ENCODE data around the gene ABCG2.

Gene ABCG2

DNA sequence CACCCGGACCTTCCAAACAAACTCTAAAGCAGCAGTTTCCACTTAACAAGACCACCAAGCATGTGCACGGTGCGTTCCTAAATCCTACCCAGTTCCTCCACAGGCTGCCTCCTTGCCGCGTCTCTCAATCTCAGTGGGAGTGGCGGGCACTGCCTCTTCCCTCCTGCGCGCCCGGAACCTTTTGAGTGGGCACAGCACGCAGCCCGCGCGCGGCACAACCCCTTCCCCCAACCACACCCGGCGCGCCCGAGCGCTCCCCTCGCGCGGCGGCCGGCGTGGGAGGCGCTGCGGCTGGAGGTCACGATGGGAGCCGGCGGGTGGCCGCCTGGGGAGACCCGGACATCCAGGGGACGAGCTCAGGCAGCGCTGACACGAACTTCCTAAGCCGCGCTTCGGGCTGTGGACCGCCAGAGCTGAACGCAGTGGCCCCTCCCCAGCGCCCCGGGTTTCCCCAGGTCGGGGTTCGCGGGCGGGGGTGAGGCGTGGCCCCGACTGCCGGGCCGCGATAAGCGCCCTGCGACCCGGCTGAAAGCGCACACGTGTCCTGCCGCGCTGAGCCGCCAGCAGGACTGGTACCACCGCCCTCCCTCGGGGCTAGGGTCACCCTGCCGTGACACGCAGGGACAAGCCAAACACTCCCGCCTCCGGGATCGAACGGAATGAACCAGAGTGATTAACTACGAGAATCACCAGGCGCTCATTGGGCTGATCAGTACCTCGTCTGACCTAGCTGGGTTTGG is at the start of gene ABCG2:
Gene ABCG2 (minus strand): TSS at position 151 of the 740 bp plus-strand sequence. CDS start 18,644 bp downstream, outside the sequence.
- peak; percentile 9 for DNase-seq

DNA sequence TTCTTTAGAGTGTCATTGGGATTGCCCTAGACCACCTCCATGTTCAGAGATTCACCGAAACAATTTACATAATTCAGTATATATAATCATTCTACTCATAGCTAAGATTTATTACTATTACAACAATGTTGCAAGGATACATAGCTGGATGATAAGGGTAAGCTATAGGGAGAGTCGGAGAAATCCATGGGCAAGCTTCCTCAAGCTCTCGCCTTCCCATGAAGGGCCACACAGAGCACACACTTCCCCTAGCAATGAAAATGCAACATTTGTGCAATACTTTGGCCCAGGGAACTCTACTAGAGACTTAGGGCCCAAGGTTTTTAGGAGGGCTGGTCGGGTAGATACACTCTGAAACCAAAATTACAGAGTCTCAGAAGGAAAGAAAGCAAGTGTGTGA is 49.7 kb upstream of the ABCG2 start:
- no peak for DNase-seq

DNA sequence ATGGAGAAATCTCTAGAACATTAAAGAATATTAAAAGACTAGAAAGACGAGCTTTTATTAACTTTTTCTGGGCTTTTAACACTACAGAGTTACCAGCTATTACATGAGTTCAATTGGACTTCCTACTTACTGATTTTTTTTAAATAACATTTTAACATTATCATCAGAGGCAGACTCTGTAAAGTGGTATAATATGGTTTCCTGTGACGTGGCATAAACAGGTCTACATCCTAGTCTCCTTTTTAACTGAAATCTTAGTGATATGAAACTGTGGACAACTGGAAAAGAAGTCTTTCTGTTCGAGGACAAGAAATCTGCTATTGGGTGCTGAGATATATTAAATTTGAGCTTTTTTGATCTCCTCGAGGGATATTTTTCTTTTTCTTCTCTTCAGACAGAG is 48.7 kb upstream of the ABCG2 start:
- no peak for DNase-seq

DNA sequence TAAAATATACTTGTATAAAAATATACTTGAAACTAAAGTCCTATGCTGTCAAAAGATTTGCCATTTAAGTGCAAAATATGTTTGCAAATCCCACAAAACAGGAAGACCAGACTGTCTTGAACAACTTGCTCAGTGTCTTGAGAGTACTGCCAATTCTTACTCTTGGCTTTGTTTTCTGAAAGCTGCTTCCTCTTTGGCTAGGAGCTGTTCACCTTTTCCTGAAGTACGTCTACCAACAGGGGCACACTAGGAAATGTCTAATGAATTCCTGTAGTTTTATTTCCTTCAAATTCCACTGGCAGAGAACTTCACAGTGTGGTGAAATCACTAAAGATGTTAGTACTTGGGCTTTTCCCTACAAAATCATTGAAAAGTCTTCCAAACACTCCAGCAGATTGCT is 46.4 kb upstream of the ABCG2 start:
- no peak for DNase-seq

DNA sequence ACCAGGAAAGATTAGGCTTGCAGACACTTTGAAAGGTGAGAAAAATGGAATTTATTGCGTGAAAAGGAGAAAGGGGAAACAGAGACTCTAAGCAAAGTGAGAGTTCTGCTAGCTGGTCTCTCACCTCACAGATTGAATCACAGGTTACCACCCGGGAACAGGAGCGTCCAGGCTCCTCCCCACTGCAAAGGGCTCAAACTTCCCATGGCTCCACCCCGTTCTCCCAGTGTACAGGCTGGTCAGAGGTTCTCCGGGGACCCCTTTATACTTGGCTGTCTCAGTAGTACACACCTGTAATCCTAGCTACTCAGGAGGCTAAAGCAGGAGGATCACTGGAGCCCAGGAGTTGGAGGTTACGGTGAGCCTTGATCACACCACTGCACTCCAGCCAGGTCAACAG is 44.0 kb upstream of the ABCG2 start:
- DNase-seq = no peak

DNA sequence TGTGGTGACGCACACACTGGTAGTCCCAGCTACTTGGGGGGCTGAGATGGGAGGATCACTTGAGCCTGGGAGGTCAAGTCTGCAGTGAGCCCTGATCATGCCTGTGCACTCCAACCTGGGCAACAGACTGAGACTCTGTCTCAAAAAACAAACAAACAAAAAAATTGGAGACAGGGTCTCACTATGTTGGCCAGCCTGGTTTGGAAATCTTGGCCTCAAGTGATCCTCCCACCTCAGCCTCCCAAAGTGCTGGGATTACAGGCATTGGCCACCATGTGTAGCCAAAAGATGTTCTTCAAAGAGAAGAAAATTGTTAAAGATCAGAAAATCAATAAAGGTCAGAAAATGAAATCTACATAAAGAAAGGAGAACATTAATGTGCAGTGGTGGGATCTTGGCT is 41.7 kb upstream of the ABCG2 start:
- no peak for DNase-seq

DNA sequence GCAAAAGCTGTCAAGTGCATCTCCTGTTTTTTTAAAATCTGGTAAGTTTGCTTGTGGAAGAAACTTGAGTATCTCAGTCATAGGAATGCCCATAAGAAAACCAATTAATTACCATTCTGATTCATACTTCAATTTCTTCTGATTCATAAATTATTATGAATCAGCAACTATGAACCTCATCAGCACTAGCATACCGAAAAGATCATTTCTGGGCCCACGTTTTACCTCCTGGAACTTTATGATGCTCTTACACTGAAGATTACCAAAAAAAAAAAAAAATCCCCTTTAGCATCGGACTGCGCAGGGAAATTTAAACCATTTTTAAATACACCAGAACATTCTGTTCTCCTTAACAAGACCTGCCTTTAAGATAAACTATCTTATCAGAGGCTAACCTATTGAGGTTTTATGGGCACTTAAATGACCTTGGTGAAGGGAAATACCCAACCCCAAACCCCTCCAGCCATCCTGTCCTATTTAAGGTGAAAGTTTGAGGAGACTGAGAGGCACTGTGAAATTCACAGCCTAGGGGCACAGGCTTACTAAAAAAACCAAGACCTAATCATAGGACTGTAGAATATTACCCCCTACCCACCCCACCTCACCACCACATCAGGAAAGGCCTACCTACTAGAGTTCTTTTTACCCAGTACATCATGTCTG is 38.2 kb upstream of the ABCG2 start:
- no peak for DNase-seq

DNA sequence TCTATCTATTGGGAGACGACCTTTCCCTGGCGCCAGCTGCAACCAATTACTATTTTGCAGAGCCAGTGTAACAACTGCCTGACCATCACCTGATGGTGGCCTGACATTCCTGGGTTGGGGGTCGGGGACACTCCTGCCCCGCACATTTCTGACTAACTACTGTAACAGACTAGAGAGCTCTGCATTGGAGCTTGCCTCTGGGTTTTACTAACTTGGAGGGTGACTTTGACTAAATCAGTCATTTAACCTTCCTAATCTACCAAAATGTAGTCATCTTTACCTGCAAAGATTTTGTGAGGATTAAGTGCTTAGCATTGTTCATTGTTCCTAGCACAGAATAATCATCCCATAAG is 37.5 kb upstream of the ABCG2 start:
- DNase-seq = no peak

DNA sequence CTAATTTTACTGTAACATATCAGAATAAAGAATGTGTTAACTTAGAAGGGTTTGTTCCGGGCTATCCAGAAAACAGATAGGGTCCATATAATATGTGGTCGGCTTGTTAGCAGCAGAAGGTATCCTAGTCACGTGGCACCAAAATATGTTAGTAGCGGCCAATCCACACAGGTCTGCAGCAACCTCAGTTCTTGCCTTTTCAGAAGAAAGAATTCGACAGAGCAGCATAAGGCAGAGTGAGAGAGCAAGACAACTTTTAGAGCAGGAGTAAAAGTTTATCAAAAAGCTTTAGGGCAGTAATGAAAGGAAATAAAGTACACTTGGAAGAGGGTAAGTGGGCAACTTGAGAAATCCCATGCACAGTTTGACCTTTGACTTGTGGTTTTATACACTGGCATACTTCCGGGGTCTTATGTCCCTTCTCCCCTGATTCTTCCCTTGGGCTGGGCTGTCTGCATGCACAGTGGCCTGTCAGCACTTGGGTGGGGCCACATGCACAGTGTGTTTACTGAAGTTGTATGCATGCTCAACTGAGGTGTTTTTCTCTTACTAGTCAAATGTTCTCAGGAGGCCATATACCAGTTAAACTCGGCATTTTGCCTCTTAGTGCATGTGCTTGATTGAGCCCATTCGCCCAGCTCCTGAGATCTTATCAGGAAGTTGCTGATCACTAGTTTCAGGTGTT is 37.0 kb upstream of the ABCG2 start:
- no peak for DNase-seq

DNA sequence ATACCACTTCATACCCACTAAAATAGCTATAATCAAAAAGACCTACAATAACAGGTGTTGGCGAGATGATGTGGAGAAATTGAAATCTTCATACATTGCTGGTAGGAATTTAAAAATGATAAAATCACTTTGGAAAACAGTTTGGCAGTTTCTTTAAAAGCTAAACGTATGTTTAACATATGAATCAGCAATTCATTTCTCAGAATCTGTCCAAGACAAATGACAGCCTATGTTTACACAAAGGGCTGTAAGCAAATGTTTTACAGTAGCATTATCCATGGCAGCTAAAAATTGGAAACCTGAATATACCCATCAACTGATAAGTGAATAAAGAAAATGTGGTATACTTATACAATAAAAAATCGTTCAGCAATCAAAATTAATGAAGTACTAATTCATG is 33.0 kb upstream of the ABCG2 start:
- no peak for DNase-seq

DNA sequence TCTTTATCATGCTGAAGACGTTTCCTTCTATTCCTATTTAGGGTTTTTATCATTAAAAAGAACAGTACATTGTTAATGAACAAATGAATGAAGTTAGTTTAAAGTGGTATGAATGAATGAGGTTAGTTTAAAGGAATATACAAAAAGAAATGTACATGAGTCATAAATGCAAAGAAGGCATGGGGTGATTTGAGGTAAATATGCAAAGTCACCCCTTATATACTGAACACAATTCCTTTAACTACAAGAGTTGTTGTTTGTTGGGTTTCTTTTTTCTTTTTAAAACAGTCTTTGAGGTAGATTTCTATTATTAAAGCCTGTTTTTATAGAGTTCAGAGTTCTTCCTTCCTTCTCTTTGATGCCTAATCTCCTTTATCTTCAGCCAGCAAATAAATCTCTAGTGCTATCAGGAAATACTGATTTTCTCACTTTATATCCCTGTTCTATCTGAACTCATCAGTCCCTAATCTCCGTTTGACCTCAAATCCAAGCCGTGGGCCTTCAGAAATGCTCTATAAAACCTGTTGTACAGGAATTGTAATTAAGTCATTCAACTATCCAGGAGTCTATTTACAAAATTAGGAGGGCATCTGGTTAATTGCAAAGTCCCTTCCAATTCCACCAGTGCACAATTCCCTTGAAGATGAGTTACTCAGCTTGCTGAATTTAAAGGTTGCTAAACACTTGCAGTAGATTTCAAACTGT is 31.6 kb upstream of the ABCG2 start:
- DNase-seq = no peak

DNA sequence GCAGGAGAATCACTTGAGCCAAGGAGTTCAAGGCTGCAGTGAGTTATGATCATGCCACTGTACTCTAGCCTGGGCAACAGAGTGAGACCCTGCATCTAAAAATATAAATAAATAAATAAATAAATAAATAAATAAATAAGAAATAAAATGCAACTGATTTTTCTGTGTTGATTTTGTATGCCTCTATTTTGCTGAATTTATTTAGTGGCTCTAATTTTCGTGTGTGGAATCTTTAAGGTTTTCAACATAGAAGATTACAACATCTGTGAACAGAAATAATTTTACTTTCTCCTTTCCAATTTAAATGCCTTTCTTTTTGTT is 30.9 kb upstream of the ABCG2 start:
- no peak for DNase-seq

DNA sequence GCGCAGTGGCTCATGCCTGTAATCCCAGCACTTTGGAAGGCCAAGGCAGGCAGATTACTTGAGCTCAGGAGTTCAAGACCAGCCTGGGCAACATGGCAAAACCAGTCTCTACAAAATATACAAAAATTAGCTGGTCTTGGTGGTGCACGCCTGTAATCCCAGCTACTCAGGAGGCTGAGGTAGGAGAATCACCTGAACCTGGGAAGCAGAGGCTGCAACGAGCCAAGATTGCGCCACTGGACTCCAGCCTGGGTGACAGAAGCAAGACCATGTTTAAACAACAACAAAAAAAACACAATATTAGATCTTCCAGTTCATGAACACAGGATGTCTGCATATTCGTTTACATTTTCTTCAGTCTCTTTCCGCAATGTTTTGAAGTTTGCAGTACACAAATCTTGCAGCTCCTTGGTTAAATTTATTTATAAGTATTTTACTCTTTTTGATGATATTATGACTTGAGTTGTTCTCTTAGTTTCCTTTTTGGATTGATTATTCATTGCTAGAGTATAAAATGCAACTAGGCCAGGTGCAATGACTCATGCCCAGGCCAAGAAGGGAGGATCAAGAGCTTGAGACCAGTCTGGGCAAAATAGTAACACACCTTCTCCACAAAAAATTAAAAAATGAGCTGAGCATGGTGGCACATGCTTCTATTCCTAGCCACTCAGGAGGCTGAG is 30.4 kb upstream of the ABCG2 start:
- DNase-seq = no peak

DNA sequence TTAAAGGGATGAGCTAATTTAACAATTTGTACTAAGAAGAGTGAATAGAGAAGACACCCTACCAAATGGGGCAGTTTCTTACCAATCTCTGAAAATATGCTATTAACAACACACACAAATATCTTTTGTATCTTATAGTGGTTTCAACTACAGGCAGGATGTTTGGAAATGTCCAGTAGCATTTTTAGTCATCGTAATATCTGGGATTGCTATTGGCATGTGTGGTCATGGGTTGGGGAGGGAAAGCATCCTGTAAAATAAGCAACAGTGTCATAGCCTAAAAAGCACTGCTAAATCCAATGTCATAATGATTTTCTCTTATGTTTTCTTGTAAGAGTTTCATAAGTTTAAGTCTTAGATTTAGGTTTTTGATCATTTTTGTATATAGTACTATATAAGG is 29.3 kb upstream of the ABCG2 start:
- no peak for DNase-seq

DNA sequence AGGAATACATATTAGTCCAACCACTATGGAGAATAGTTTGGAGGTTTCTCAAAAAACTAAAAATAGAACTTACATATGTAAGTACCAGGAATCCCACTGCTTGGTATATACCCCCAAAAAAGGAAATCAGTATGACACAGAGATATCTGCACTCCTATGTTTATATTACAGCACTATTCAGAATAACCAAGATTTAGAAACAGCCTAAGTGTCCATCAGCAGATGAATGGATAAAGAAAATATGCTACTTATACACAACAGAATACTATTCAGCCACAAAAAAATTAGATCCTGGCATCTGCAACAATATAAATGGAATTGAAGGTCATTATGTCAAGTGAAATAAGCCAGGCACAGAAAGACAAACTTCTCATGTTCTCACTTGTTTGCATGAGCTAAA is 27.5 kb upstream of the ABCG2 start:
- no peak for DNase-seq

DNA sequence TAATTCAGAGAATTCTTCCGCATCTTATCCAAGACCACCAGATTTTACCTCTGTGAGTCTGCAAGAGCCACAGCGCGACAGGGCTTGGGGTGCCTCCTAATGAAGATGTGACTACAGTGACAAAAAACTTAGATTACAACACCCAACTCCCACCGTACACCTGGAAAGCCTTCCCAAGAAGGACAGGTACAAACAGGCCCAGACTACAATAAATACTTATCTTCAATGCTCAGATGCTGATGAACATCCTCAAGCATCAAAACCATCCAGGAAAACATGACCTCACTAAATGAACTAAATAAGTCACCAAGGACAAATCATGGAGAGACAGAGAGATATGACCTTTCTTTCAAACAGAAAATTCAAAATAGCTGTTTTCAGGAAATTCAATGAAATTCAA is 20.8 kb upstream of the ABCG2 start:
- DNase-seq = no peak

DNA sequence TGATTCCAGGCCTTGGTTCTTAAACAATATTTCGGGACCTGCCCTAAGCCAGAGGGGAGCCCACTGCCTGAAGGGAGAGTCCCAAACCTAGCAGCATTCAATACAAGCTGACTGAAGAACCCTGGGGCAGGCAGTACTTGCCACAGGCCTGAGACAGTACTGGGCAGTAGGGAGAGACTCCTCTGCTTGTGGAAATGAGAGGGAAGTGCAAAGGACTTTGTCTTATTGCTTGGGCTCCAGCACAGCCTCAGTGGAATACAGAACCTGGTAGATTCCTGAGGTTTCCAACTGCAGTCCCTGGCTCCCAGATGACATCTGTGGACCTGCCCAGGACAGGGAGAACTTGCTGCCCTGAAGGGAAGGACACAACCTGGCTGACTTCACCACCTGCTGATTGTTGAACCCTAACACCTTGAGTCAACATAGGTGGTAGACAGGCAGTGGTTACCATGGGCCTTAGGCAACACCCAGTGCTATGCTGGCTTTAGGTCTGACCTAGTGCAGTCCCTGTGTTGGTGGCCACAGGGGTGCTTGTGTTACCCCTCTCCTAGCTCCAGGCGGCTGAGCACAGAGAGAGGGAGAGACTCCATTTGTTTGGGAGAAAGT is 20.3 kb upstream of the ABCG2 start:
- no peak for DNase-seq

DNA sequence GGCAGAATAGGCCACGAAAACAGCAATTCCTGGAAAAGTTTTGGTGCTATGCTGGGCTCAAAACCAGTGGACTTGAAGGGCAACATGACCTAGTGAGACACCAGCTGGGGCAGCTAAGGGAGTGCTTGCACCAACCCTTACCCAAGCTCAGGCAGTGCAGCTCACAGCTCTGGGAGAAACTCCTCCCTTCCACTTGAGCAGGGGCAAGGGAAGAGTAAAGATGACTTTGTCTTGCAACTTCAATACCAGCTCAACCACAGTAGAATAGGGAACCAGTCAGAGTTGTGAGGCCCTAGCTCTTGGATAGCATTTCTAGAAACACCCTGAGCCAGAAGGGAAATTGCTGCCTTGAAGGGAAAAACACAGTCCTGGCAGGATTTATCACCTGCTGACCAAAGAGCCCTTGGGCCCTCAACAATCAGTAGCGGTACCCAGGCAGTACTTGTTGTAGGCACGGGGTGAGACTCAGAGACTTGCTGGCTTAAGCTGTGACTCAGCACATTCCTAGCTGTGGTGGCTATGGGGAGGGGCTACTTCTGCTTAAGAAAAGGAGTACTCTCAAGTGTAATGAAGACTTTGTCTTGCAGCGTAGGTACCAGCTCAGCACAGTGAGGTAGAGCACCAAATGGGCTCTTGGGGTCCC is 19.7 kb upstream of the ABCG2 start:
- DNase-seq = no peak

DNA sequence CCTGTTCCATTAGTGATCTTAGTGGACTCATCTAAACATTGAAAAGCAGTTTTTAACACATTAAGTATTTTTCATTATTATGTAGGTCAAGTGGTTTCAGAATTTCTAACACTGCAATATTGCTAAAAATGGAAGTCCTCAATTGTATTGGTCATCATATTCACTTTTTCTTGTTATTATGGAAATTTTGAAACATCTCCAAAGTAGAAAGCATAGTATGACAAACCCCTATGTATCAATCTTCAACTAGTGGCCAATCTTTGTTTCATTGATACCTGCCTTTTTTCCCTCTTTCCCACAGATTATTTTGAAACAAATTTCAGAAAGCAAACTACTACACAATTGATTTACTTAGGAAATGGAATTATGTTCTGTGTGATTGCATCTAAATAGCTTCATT is 14.5 kb upstream of the ABCG2 start:
- no peak for DNase-seq

DNA sequence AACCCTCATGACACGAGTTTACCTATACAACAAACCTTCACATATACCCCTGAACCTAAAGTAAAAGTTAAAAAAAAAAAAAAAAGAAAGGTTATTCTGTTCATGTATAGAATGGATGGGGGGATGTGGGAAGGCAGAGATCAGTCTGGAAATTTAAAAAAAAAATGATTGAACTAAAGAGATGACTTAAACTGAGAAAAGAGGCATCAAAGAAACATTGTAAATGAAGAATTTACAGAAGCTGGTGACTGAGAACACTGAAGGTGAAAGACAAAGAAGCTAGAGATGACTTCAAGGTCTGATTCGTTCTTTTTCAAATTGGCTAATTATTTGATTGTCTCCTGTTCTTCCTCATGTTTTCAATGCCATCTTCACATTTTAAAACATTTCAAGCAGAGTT is 12.8 kb upstream of the ABCG2 start:
- DNase-seq = no peak

DNA sequence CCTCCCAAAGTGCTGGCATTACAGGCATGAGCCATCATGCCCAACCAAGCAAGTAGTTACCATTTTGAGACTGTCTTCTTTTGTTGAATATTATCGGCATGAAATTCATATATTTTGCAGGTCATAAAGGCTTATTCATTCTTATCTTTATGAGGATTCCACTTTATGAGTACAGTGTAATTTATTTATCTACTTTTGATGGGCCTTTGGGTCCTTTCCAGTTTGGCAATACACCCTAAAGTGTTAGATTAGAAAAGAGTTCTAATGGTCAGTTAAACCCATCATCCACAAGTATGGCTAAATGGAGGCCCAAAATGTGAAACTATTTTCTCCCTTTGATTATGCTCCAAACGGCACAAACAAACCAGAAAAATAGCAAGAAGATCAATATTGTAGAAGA is 10.9 kb upstream of the ABCG2 start:
- no peak for DNase-seq

DNA sequence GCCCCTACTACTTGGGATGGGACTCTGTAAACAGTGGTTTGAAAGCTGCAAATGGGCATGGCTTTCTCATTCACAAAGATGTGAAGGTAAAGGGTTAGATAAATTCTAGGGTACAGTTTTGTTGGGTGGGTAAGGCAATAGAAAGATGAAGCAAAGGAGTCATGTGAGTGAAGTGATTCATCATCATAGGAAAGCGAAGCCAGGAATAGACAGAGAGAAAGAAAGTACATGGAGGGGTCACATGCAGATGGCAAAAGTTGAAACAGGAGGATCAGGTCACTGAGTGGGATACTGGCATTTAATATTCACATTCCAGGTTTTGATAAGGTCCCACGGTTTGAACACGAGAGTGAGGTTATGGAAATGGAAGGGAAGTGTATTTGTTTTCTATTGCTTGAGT is 8.2 kb upstream of the ABCG2 start:
- DNase-seq = no peak
